ENCODE results near the gene MARCHF3.
"Not testable (repeated sequence)": the region's sequence is repeated elsewhere in the genome, so short reads cannot be mapped to it uniquely, and the experiment has no call there.

MARCHF3 gene

DNA sequence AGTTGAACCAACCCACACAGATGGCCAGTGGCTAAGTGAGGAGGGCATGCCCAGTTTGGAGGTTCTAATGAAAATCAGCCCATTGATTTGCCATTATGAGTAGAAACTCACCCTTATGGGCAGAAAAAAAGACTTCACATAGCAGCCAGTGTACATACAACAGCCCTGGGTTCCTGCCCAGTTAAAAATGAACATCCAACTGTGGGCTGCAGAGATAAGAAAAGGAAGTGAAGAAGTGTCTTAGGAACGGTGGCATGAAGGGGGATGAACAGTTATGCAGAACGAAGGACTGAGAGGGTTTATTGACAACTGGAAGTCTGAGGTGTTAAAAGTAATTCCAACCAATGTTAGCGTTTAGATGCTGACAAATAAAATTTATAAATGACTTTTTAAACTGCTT lies 118.4 kb downstream of the MARCHF3 start:
- no peak overlapping the region for H3K4me3 ChIP-seq (ENCODE audit: low read length)

DNA sequence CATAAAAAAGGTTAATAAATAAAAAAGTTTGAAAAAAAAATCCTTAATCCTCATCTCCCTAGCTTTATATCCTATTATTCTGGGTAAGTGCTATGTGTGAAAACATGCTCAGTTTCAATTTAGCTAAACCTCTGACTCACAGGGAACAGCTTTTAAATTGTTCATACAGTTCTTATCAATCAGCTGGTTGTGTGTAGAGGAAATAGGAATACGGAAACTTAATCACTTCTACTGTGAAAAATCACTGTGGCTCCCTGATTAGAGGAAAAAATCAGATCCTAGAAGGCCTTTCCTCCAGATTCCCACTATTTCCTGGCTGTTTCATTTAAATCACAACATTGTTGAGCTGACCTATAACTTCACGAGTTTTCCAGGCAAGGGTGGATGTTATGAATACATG lies 120.5 kb downstream of the MARCHF3 start:
- H3K9me2 ChIP-seq (replicated peaks; ENCODE audit: insufficient read depth, low read length): no peaks in the 10 kb centered on the region
- TF ChIP-seq EZH2phosphoT487 (IDR thresholded peaks at IDR 0.05; ENCODE audit: low read length) (no peak), EZH2 (optimal IDR thresholded peaks at IDR 0.05; ENCODE audit: low read depth, low read length) (no peak)
- TF ChIP-seq, protein P1, sequence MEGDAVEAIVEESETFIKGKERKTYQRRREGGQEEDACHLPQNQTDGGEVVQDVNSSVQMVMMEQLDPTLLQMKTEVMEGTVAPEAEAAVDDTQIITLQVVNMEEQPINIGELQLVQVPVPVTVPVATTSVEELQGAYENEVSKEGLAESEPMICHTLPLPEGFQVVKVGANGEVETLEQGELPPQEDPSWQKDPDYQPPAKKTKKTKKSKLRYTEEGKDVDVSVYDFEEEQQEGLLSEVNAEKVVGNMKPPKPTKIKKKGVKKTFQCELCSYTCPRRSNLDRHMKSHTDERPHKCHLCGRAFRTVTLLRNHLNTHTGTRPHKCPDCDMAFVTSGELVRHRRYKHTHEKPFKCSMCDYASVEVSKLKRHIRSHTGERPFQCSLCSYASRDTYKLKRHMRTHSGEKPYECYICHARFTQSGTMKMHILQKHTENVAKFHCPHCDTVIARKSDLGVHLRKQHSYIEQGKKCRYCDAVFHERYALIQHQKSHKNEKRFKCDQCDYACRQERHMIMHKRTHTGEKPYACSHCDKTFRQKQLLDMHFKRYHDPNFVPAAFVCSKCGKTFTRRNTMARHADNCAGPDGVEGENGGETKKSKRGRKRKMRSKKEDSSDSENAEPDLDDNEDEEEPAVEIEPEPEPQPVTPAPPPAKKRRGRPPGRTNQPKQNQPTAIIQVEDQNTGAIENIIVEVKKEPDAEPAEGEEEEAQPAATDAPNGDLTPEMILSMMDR (IDR thresholded peaks at IDR 0.05; ENCODE audit: low read length): no peak
- H3K27ac ChIP-seq (ENCODE audit: low read length): no peak overlapping the region

More for the DNA sequence above, 118.4 kb downstream of the MARCHF3 start:
- no peak overlapping the region for H3K27ac ChIP-seq (ENCODE audit: low read length)
- H3K9me3 ChIP-seq (replicated peaks; ENCODE audit: insufficient read depth, low read length): no peaks in the 10 kb centered on the region
- no peaks in the 10 kb centered on the region for H3K27me3 ChIP-seq (replicated peaks; ENCODE audit: insufficient read depth, low read length)
- TF ChIP-seq, protein P1 (IDR thresholded peaks at IDR 0.05; ENCODE audit: low read length): no peak
- TF ChIP-seq EZH2phosphoT487 (IDR thresholded peaks at IDR 0.05; ENCODE audit: low read length) (no peak), EZH2 (optimal IDR thresholded peaks at IDR 0.05; ENCODE audit: low read depth, low read length) (no peak)
- H3K79me2 ChIP-seq (ENCODE audit: low read length): no peaks in the 10 kb centered on the region
- H3K9me2 ChIP-seq (replicated peaks; ENCODE audit: insufficient read depth, low read length): no peaks in the 10 kb centered on the region
- H3K9ac ChIP-seq (ENCODE audit: low read length): no peak overlapping the region
- no peak overlapping the region for H3K4me2 ChIP-seq (ENCODE audit: low read depth, low read length)
- 0 out of 2 replicates have a peak, but pooled peaks cover 5% of the 10 kb centered on the region for H3K36me3 ChIP-seq (replicated peaks; ENCODE audit: insufficient read depth, low read length)
- no peaks in the 10 kb centered on the region for H4K20me1 ChIP-seq (ENCODE audit: insufficient read depth, low read length)
- H2AFZ ChIP-seq (ENCODE audit: low read length): no peak overlapping the region
- no peaks in the 10 kb centered on the region for H3F3A ChIP-seq (ENCODE audit: insufficient read depth, low read length)
- no peak for DNase-seq
- no peaks in the 10 kb centered on the region for H3K4me1 ChIP-seq (ENCODE audit: low read length)

GRCh38 chr5:126904407-126904806 lies 126.0 kb downstream of the MARCHF3 start:
- not testable (repeated sequence) for H3K79me2 ChIP-seq (ENCODE audit: low read length); H3K27me3 ChIP-seq (replicated peaks; ENCODE audit: insufficient read depth, low read length); H3K27ac ChIP-seq (ENCODE audit: low read length); H2AFZ ChIP-seq (ENCODE audit: low read length); H4K20me1 ChIP-seq (ENCODE audit: insufficient read depth, low read length); H3K4me3 ChIP-seq (ENCODE audit: low read length); DNase-seq; H3F3A ChIP-seq (ENCODE audit: insufficient read depth, low read length); H3K9me3 ChIP-seq (replicated peaks; ENCODE audit: insufficient read depth, low read length); H3K36me3 ChIP-seq (replicated peaks; ENCODE audit: insufficient read depth, low read length); H3K9ac ChIP-seq (ENCODE audit: low read length); H3K4me1 ChIP-seq (ENCODE audit: low read length); H3K4me2 ChIP-seq (ENCODE audit: low read depth, low read length); H3K9me2 ChIP-seq (replicated peaks; ENCODE audit: insufficient read depth, low read length)

More for the DNA sequence above, 120.5 kb downstream of the MARCHF3 start:
- Histone ChIP-seq H3K4me2 (ENCODE audit: low read depth, low read length) (no peak overlapping the region), H4K20me1 (ENCODE audit: insufficient read depth, low read length) (no peaks in the 10 kb centered on the region), H3K4me3 (ENCODE audit: low read length) (no peak overlapping the region), H3F3A (ENCODE audit: insufficient read depth, low read length) (no peaks in the 10 kb centered on the region), H3K27me3 (replicated peaks; ENCODE audit: insufficient read depth, low read length) (no peaks in the 10 kb centered on the region), H2AFZ (ENCODE audit: low read length) (no peak overlapping the region), H3K9me3 (replicated peaks; ENCODE audit: insufficient read depth, low read length) (no peaks in the 10 kb centered on the region), H3K36me3 (replicated peaks; ENCODE audit: insufficient read depth, low read length) (0 out of 2 replicates have a peak, but pooled peaks cover 5% of the 10 kb centered on the region), H3K9ac (ENCODE audit: low read length) (no peak overlapping the region), H3K79me2 (ENCODE audit: low read length) (no peaks in the 10 kb centered on the region), H3K4me1 (ENCODE audit: low read length) (no peaks in the 10 kb centered on the region)
- DNase-seq: no peak

DNA sequence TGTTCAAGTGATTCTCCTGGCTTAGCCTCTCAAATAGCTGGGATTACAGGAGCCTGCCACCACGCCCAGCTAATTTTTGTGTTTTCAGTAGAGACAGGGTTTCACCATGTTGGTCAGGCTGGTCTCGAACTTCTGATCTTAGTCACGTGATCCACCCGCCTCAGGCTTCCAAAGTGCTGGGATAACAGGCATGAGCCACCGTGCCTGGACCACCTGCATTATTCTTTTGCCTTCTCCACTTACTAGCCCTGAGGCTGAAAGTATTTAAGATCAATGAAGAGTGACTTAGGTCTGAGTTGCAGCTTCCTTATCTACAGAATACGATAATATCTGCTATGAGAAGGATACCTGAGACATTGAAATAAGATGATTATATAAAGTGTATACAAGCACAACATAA lies 129.6 kb downstream of the MARCHF3 start:
- Histone ChIP-seq H4K20me1 (ENCODE audit: insufficient read depth, low read length) (no peaks in the 10 kb centered on the region), H3K4me3 (ENCODE audit: low read length) (no peak overlapping the region), H3K9me3 (replicated peaks; ENCODE audit: insufficient read depth, low read length) (no peaks in the 10 kb centered on the region), H3K4me1 (ENCODE audit: low read length) (no peaks in the 10 kb centered on the region), H3K27me3 (replicated peaks; ENCODE audit: insufficient read depth, low read length) (no peaks in the 10 kb centered on the region), H3K9me2 (replicated peaks; ENCODE audit: insufficient read depth, low read length) (no peaks in the 10 kb centered on the region), H3K9ac (ENCODE audit: low read length) (no peak overlapping the region), H3K27ac (ENCODE audit: low read length) (no peak overlapping the region), H3K4me2 (ENCODE audit: low read depth, low read length) (no peak overlapping the region), H3F3A (ENCODE audit: insufficient read depth, low read length) (no peaks in the 10 kb centered on the region), H3K79me2 (ENCODE audit: low read length) (no peaks in the 10 kb centered on the region), H2AFZ (ENCODE audit: low read length) (no peak overlapping the region), H3K36me3 (replicated peaks; ENCODE audit: insufficient read depth, low read length) (no peaks in the 10 kb centered on the region)
- TF ChIP-seq, protein P1 (IDR thresholded peaks at IDR 0.05; ENCODE audit: low read length): no peak
- TF ChIP-seq EZH2phosphoT487 (IDR thresholded peaks at IDR 0.05; ENCODE audit: low read length): no peak
- TF ChIP-seq EZH2 (optimal IDR thresholded peaks at IDR 0.05; ENCODE audit: low read depth, low read length): no peak
- no peak for DNase-seq

All from MM.1S (cell line).